Measurements from ENCODE around the gene MICOS13. TPM values are rescaled to one million over a fixed set of nuclear protein-coding genes. Genes with fewer than 3 reads are reported as not detected.
A peak's percentile ranks its signal among the peaks of the same experiment; 100 is the strongest.

MICOS13 gene
- total RNA-seq, 1 experiment from 2014 or later = 93.5 TPM

DNA sequence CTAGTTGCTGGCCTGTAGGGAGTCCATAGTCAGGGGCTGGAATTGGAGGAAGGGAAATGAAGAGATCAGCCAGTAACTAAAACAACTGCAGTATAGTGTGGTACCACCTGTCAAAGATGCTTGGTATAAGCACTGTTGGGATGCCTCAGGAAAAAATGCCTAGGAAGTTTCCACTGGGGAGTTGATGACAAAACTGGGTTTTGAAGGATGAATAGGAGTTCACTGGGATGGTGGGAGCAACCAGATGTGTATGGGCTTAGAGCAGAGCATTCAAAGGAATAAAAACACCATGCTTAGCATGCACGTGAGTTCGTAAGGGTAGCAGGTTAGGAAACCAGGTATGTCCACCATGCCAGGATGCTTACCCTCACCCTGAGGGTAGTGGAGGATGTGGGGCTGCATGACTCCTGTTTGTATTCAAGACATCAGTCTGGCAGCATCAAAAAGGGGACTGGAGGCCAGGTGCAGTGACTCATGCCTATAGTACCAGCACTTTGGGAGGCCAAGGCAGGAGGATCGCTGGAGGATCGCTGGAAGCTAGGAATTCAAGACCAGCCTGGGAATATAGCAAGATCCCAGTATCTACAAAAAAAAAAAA is 47.2 kb upstream of the MICOS13 start:
- Histone ChIP-seq H3K36me3 (ENCODE audit: control insufficient read depth, insufficient read depth, low read length) (no peaks in the 10 kb centered on the region), H3K27ac (ENCODE audit: low read length) (no peak overlapping the region), H3K27me3 (ENCODE audit: control insufficient read depth, insufficient read depth, low read length) (no peaks in the 10 kb centered on the region), H3K4me3 (ENCODE audit: low read depth in 2 of 2, low read length in 2 of 2) (no peak overlapping the region), H3K9me3 (ENCODE audit: control insufficient read depth, insufficient read depth, low read depth, low read length) (no peaks in the 10 kb centered on the region), H3K4me1 (ENCODE audit: control insufficient read depth, insufficient read depth, low read length) (no peaks in the 10 kb centered on the region)
- BruUV-seq (replicated peaks) = no TSS peak
- TF ChIP-seq, protein P1, sequence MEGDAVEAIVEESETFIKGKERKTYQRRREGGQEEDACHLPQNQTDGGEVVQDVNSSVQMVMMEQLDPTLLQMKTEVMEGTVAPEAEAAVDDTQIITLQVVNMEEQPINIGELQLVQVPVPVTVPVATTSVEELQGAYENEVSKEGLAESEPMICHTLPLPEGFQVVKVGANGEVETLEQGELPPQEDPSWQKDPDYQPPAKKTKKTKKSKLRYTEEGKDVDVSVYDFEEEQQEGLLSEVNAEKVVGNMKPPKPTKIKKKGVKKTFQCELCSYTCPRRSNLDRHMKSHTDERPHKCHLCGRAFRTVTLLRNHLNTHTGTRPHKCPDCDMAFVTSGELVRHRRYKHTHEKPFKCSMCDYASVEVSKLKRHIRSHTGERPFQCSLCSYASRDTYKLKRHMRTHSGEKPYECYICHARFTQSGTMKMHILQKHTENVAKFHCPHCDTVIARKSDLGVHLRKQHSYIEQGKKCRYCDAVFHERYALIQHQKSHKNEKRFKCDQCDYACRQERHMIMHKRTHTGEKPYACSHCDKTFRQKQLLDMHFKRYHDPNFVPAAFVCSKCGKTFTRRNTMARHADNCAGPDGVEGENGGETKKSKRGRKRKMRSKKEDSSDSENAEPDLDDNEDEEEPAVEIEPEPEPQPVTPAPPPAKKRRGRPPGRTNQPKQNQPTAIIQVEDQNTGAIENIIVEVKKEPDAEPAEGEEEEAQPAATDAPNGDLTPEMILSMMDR (IDR thresholded peaks at IDR 0.05) = no peak
- no peak for TF ChIP-seq SIN3A (IDR thresholded peaks at IDR 0.05; ENCODE audit: borderline replicate concordance, insufficient read depth, low read depth, low read length)
- no peak for TF ChIP-seq REST (IDR thresholded peaks at IDR 0.05; ENCODE audit: insufficient read depth in 1 of 2, low read depth in 2 of 2, low read length in 1 of 2)
- TF ChIP-seq POLR2AphosphoS5 (IDR thresholded peaks at IDR 0.05; ENCODE audit: low read depth, low read length) = no peak
- no peak for TF ChIP-seq TCF7L2 (IDR thresholded peaks at IDR 0.05; ENCODE audit: low read depth, low read length)
- in situ Hi-C loops (cut with HindIII; ENCODE audit: low pct_unique_long_range_greater_than_20kb, low sequenced_read_pairs) (no loop called here), intact Hi-C loops (cut with micrococcal nuclease; ENCODE audit: unreplicated experiment) (no loop called here)
- ATAC-seq (no peak), DNase-seq (ENCODE audit: low read depth, low spot score) (no peak)
- CTCF ChIA-PET = interaction anchor here (0.6 kb wide), 1 partner anchor 94 kb away, joined by 3 read pairs; no protein-coding TSS in a partner anchor
- POLR2A ChIA-PET = interaction anchor here (0.7 kb wide), 1 partner anchor 485 kb away, joined by 6 read pairs; no protein-coding TSS in a partner anchor

GRCh38 chr19:5719961-5720790 is 39.9 kb upstream of the MICOS13 start, which contains the start of the genes CATSPERD and LONP1:
CATSPERD (plus strand) TSS chr19:5720637; CDS start chr19:5720738, 101 bp downstream.
LONP1 (minus strand) TSS chr19:5720146; CDS start chr19:5720132, 14 bp downstream.
- Histone ChIP-seq H3K27ac (ENCODE audit: low read length) (peak within 1 kb of the TSS; percentile 96), H3K4me1 (ENCODE audit: control insufficient read depth, insufficient read depth, low read length) (peaks cover 8% of the 10 kb centered on the region; the same call in 1 of the 2 replicates), H3K27me3 (ENCODE audit: control insufficient read depth, insufficient read depth, low read length) (no peaks in the 10 kb centered on the region), H3K36me3 (ENCODE audit: control insufficient read depth, insufficient read depth, low read length) (peaks cover 3% of the 10 kb centered on the region; the same call in 1 of the 2 replicates), H3K9me3 (ENCODE audit: control insufficient read depth, insufficient read depth, low read depth, low read length) (no peaks in the 10 kb centered on the region), H3K4me3 (ENCODE audit: low read depth in 2 of 2, low read length in 2 of 2) (peak within 1 kb of the TSS; percentile 96 to 98)
- ChIA-PET POLR2A (interaction anchor here (0.6 to 0.7 kb wide), 5 partner anchors 22 to 636 kb away, joined by 3 to 12 read pairs (median 5); no protein-coding TSS in a partner anchor), CTCF (interaction anchor here (0.6 to 0.7 kb wide), 2 partner anchors 9 to 882 kb away, joined by 3 to 7 read pairs; no protein-coding TSS in a partner anchor)
- BruUV-seq (replicated peaks) = no TSS peak
- peak; percentile 97 for ATAC-seq
- intact Hi-C loops (cut with micrococcal nuclease; ENCODE audit: unreplicated experiment) (no loop called here), in situ Hi-C loops (cut with HindIII; ENCODE audit: low pct_unique_long_range_greater_than_20kb, low sequenced_read_pairs) (no loop called here)
- TF ChIP-seq POLR2AphosphoS5 (IDR thresholded peaks at IDR 0.05; ENCODE audit: low read depth, low read length) = peak; percentile 73
- TF ChIP-seq, protein P1 (IDR thresholded peaks at IDR 0.05) = peak; percentile 90
- TF ChIP-seq REST (IDR thresholded peaks at IDR 0.05; ENCODE audit: insufficient read depth in 1 of 2, low read depth in 2 of 2, low read length in 1 of 2) = 0 out of 4 replicates have a peak, but pooled peaks of 1 of the 2 experiments have one; percentile 27
- 0 out of 2 replicates have a peak, but pooled peaks have one; percentile 30 for TF ChIP-seq SIN3A (IDR thresholded peaks at IDR 0.05; ENCODE audit: borderline replicate concordance, insufficient read depth, low read depth, low read length)
- no peak for TF ChIP-seq TCF7L2 (IDR thresholded peaks at IDR 0.05; ENCODE audit: low read depth, low read length)
- peak; percentile 87 for DNase-seq (ENCODE audit: low read depth, low spot score)
